ENCODE results near the gene SFXN4. TPM values are rescaled to one million over a fixed set of nuclear protein-coding genes. Genes with fewer than 3 reads are reported as not detected.

The SFXN4 gene
- total RNA-seq, 2 experiments from 2014 or later = 27.8 to 46.4 TPM

- POLR2A ChIA-PET = interaction anchor here (0.6 to 1.7 kb wide), 8 partner anchors 11 to 217 kb away, joined by 3 to 5 read pairs (median 4); partner anchors contain the start of gene EIF3A
- no peaks in the 10 kb centered on the region for H3K9me2 ChIP-seq (ENCODE audit: insufficient read depth, low read length)
- CTCF ChIA-PET (ENCODE audit: unreplicated experiment) = interaction anchor here (1.1 kb wide), 1 partner anchor 18 kb away, joined by 3 read pairs; no protein-coding TSS in a partner anchor
- no TSS peak for BruUV-seq (replicated peaks)
- H3K9me3 ChIP-seq (ENCODE audit: low read length) = no peaks in the 10 kb centered on the region
- peaks cover 9% of the 10 kb centered on the region; the same call in 1 of the 2 replicates for H3K79me2 ChIP-seq (ENCODE audit: insufficient read depth, low read depth, low read length)
- no peak for TF ChIP-seq EZH2phosphoT487 (IDR thresholded peaks at IDR 0.05; ENCODE audit: borderline replicate concordance, low read depth, low read length)
- no peak for TF ChIP-seq CTCF (conservative IDR thresholded peaks at IDR 0.05; ENCODE audit: low read length)
- H4K20me1 ChIP-seq (ENCODE audit: insufficient read depth, low read length) = no peaks in the 10 kb centered on the region
- no peaks in the 10 kb centered on the region for H3K36me3 ChIP-seq (ENCODE audit: insufficient read depth, low read length)
- H3K4me3 ChIP-seq (ENCODE audit: low read depth, low read length, poor library complexity, severe bottlenecking) = no peak overlapping the region
- peaks cover 17% of the 10 kb centered on the region for H3K4me1 ChIP-seq (ENCODE audit: insufficient read depth, low read length, poor library complexity, severe bottlenecking)
- DNase-seq (ENCODE audit: low spot score) = no peak
- H3K27ac ChIP-seq (ENCODE audit: low read depth, low read length, poor library complexity, severe bottlenecking) = no peak overlapping the region
- H2AFZ ChIP-seq (ENCODE audit: low read length) = no peak overlapping the region; the same call in 1 of the 2 replicates
- H3K4me2 ChIP-seq (ENCODE audit: low read length) = no peak overlapping the region
- intact Hi-C loops (cut with micrococcal nuclease; ENCODE audit: unreplicated experiment) = no loop called here
These were observed 64.0 kb downstream of the SFXN4 start for GRCh38 chr10:119101366-119102098.

GRCh38 chr10:119100434-119101238 lies 64.9 kb downstream of the SFXN4 start:
- H3K9me3 ChIP-seq (ENCODE audit: low read length) = no peaks in the 10 kb centered on the region
- peaks cover 9% of the 10 kb centered on the region; the same call in 1 of the 2 replicates for H3K79me2 ChIP-seq (ENCODE audit: insufficient read depth, low read depth, low read length)
- BruUV-seq (replicated peaks) = no TSS peak
- ChIA-PET POLR2A (interaction anchor here (0.6 to 1.7 kb wide), 7 partner anchors 11 to 218 kb away, joined by 3 to 5 read pairs (median 4); partner anchors contain the start of gene EIF3A), CTCF (ENCODE audit: unreplicated experiment) (interaction anchor here (0.5 to 1.1 kb wide), 2 partner anchors 15 to 19 kb away, joined by 3 read pairs; no protein-coding TSS in a partner anchor)
- H3K36me3 ChIP-seq (ENCODE audit: insufficient read depth, low read length) = no peaks in the 10 kb centered on the region
- intact Hi-C loops (cut with micrococcal nuclease; ENCODE audit: unreplicated experiment) = no loop called here
- H3K4me2 ChIP-seq (ENCODE audit: low read length) = no peak overlapping the region
- H3K4me1 ChIP-seq (ENCODE audit: insufficient read depth, low read length, poor library complexity, severe bottlenecking) = peaks cover 16% of the 10 kb centered on the region
- no peaks in the 10 kb centered on the region for H4K20me1 ChIP-seq (ENCODE audit: insufficient read depth, low read length)
- no peak overlapping the region for H3K4me3 ChIP-seq (ENCODE audit: low read depth, low read length, poor library complexity, severe bottlenecking)
- no peak for DNase-seq (ENCODE audit: low spot score)
- TF ChIP-seq EZH2phosphoT487 (IDR thresholded peaks at IDR 0.05; ENCODE audit: borderline replicate concordance, low read depth, low read length) = no peak
- TF ChIP-seq CTCF (conservative IDR thresholded peaks at IDR 0.05; ENCODE audit: low read length) = no peak
- no peaks in the 10 kb centered on the region for H3K9me2 ChIP-seq (ENCODE audit: insufficient read depth, low read length)
- H3K27ac ChIP-seq (ENCODE audit: low read depth, low read length, poor library complexity, severe bottlenecking) = no peak overlapping the region
- H2AFZ ChIP-seq (ENCODE audit: low read length) = no peak overlapping the region

Measured in OCI-LY7 (cell line).